ENCODE data around the gene NID2.

NID2 gene

DNA sequence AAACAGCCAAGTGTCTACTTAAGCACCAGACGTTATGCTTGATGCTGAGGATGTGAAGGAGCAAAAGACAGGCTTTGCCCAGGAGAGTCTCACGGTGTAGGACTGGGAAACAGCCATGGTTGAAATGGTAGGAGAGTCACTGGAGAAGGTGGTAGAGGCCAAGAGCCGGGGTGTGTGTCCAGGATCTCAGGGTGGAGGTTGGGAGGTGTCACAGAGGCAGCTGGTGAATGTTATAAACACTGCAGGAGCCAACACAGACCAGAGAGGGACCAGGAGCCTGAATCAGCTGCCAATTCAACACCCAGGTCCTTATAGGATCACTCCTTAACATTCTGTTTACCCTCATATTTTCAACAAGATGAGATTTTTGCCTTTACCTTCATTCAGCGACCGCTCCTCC lies 7.5 kb downstream of the NID2 start:
- TF ChIP-seq, protein P1, sequence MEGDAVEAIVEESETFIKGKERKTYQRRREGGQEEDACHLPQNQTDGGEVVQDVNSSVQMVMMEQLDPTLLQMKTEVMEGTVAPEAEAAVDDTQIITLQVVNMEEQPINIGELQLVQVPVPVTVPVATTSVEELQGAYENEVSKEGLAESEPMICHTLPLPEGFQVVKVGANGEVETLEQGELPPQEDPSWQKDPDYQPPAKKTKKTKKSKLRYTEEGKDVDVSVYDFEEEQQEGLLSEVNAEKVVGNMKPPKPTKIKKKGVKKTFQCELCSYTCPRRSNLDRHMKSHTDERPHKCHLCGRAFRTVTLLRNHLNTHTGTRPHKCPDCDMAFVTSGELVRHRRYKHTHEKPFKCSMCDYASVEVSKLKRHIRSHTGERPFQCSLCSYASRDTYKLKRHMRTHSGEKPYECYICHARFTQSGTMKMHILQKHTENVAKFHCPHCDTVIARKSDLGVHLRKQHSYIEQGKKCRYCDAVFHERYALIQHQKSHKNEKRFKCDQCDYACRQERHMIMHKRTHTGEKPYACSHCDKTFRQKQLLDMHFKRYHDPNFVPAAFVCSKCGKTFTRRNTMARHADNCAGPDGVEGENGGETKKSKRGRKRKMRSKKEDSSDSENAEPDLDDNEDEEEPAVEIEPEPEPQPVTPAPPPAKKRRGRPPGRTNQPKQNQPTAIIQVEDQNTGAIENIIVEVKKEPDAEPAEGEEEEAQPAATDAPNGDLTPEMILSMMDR (IDR thresholded peaks at IDR 0.05) = no peak
- Histone ChIP-seq H3K27ac (no peak overlapping the region), H3K4me1 (ENCODE audit: control insufficient read depth in 1 of 2, insufficient read depth in 1 of 2, low read depth in 1 of 2, low read length in 1 of 2) (no peaks in the 10 kb centered on the region), H3K27me3 (peaks cover 78% of the 10 kb centered on the region), H3K36me3 (no peaks in the 10 kb centered on the region), H3K9me3 (no peaks in the 10 kb centered on the region), H3K4me3 (ENCODE audit: low read depth in 1 of 2, low read length in 1 of 2) (no peak overlapping the region)

DNA sequence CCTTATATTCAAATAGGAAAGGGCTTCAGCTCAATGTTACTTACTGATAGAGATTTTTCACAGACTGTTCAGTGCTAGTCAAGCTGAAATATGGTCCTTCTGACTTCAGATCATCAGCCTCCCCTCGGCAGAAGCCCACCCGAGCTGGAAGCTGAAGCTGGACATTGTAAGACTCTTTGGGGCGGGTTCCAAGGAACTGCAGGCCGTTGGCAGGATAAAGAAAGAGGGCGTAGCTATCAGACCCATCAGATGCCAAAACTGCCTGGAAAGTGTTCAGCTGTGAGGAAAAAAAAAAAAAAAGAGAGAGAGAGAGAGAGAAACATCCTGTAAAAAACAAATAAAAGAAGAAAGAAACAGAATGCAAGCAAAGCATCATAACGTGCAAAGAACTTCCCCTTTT lies 8.8 kb downstream of the NID2 start:
- TF ChIP-seq, protein P1 (IDR thresholded peaks at IDR 0.05) = no peak
- Histone ChIP-seq H3K9me3 (no peaks in the 10 kb centered on the region), H3K4me1 (ENCODE audit: control insufficient read depth in 1 of 2, insufficient read depth in 1 of 2, low read depth in 1 of 2, low read length in 1 of 2) (no peaks in the 10 kb centered on the region), H3K36me3 (no peaks in the 10 kb centered on the region), H3K27ac (no peak overlapping the region), H3K4me3 (ENCODE audit: low read depth in 1 of 2, low read length in 1 of 2) (no peak overlapping the region), H3K27me3 (peaks cover 82% of the 10 kb centered on the region)

DNA sequence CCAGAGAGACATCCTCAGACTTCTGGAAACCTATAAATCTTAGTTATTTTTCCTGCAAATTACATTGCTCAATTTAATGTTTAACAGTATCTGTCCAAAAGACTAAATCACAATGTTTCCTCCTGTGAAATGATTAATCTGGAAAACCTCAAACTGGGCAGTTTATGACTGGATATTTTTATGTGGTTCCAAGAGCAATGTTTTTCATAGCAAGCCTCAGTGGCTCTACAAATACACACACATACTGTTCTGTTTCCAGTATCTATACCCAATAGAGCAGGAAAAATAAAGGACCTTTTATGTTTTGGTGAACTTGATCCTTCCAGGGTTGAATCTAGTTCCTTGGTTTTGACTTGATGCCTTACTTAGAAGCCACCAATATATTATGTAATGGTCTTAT lies 9.2 kb downstream of the NID2 start:
- H3K4me1 ChIP-seq (ENCODE audit: control insufficient read depth in 1 of 2, insufficient read depth in 1 of 2, low read depth in 1 of 2, low read length in 1 of 2) = no peaks in the 10 kb centered on the region
- no peaks in the 10 kb centered on the region for H3K9me3 ChIP-seq
- H3K27ac ChIP-seq = no peak overlapping the region
- H3K4me3 ChIP-seq (ENCODE audit: low read depth in 1 of 2, low read length in 1 of 2) = no peak overlapping the region
- TF ChIP-seq, protein P1 (IDR thresholded peaks at IDR 0.05) = no peak
- H3K36me3 ChIP-seq = no peaks in the 10 kb centered on the region
- H3K27me3 ChIP-seq = peaks cover 82% of the 10 kb centered on the region

DNA sequence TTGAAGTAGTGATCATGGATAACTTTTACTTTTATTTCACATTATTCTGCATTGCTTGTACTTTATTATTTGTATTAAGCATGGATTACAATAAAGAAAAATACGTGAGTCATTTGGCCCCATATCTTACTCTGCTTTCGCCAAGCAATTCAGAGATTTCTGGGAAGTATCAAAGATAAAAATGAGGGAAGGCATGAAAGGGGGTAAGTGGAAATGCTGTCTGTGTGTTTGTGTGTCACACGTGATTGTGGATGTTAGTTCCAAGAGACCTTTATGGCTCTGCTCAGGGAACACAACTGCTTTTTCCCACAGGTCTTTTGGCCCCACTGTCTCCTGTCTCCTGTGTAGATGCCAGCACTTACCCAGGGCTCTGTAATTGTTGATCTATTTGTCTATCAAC lies 10.5 kb downstream of the NID2 start:
- Histone ChIP-seq H3K9me3 (no peaks in the 10 kb centered on the region), H3K27ac (no peak overlapping the region), H3K4me3 (ENCODE audit: low read depth in 1 of 2, low read length in 1 of 2) (no peak overlapping the region), H3K4me1 (ENCODE audit: control insufficient read depth in 1 of 2, insufficient read depth in 1 of 2, low read depth in 1 of 2, low read length in 1 of 2) (no peaks in the 10 kb centered on the region), H3K27me3 (peaks cover 75% of the 10 kb centered on the region), H3K36me3 (no peaks in the 10 kb centered on the region)
- TF ChIP-seq, protein P1 (IDR thresholded peaks at IDR 0.05) = no peak

DNA sequence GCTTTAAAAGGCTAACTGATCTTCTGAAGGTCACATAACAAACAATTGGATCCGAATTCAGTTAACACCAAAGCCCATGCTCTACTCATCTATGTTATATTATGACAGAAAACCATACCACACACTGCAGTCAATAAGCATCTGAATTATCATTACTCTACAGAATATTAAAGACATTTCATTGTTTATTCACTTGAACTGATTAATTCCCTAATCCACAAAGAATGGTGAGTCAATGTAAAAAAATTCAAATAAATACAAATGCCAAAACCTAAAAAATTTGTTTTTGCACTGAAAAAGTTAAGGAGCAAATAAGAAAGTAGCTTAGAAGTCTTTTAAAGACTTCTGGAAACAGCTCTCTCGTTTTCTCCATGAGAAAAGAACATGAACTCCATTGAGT lies 13.7 kb downstream of the NID2 start:
- TF ChIP-seq, protein P1 (IDR thresholded peaks at IDR 0.05) = no peak
- Histone ChIP-seq H3K27me3 (peaks cover 46% of the 10 kb centered on the region), H3K27ac (no peak overlapping the region), H3K4me1 (ENCODE audit: control insufficient read depth in 1 of 2, insufficient read depth in 1 of 2, low read depth in 1 of 2, low read length in 1 of 2) (no peaks in the 10 kb centered on the region), H3K9me3 (no peaks in the 10 kb centered on the region), H3K36me3 (no peaks in the 10 kb centered on the region), H3K4me3 (ENCODE audit: low read depth in 1 of 2, low read length in 1 of 2) (no peak overlapping the region)

DNA sequence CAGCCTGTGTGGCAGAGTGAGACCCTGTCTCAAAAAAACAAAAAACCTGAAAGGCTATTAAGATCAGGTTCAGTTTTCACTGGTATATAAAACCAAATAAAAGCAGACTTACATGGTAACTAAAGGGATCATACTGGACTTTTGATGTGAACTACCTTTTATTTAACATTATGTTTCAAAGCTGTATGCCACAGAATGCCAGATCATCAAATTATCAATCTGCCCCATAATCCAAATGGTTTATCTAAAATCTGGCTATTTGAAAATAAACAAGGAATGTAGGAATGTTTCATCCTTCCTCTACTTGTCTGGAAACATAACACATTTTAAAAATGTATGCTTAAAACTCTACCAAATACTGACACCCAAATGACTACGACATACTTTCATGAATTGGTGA lies 14.2 kb downstream of the NID2 start:
- TF ChIP-seq, protein P1 (IDR thresholded peaks at IDR 0.05) = no peak

More for the DNA sequence above, 14.2 kb downstream of the NID2 start:
- no peak overlapping the region for H3K27ac ChIP-seq
- H3K4me1 ChIP-seq (ENCODE audit: control insufficient read depth in 1 of 2, insufficient read depth in 1 of 2, low read depth in 1 of 2, low read length in 1 of 2) = no peaks in the 10 kb centered on the region
- H3K27me3 ChIP-seq = peaks cover 41% of the 10 kb centered on the region
- H3K9me3 ChIP-seq = no peaks in the 10 kb centered on the region
- no peaks in the 10 kb centered on the region for H3K36me3 ChIP-seq
- no peak overlapping the region for H3K4me3 ChIP-seq (ENCODE audit: low read depth in 1 of 2, low read length in 1 of 2)
